ENCODE measurements around the gene ASPHD2.

Gene ASPHD2

GRCh38 chr22:26385164-26385563, 43.9 kb upstream of the ASPHD2 start:
- DNase-seq (ENCODE audit: low read depth in 1 of 2, low spot score in 1 of 2), result no peak

DNA sequence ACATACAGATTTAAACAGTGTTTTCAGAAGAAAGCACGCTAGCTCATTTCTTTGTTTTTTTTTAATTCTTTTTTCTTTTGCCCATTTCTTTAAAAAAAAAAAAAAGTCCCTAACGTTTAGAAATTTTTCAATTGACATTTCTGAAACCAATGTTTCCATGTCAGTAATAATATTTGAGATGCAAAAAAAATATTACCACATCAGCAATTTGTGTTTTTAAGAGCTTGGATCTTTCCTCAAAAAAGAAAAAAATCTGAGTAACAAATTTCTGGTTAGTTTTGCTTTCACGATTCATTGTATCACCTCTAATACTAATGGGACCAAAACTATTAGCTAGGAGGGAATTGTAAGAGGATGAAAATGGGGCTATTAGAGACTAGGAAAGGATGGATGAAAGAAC, 39.9 kb upstream of the ASPHD2 start:
- no peak for DNase-seq (ENCODE audit: low read depth in 1 of 2, low spot score in 1 of 2)
- TF ChIP-seq POLR2AphosphoS5 (IDR thresholded peaks at IDR 0.05; ENCODE audit: low read depth), result no peak
- no peak for TF ChIP-seq REST (IDR thresholded peaks at IDR 0.05; ENCODE audit: insufficient replicate concordance, low read depth)
- no peak for TF ChIP-seq SPI1 (IDR thresholded peaks at IDR 0.05; ENCODE audit: borderline replicate concordance, low read depth)
- TF ChIP-seq GABPA (IDR thresholded peaks at IDR 0.05; ENCODE audit: low read depth), result no peak
- TF ChIP-seq CTCF (IDR thresholded peaks at IDR 0.05; ENCODE audit: insufficient read depth, low read length), result no peak
- no peak overlapping the region for H3K4me3 ChIP-seq (replicated peaks; ENCODE audit: insufficient read depth, low read length)
- no peak overlapping the region for H3K27ac ChIP-seq (replicated peaks)
- peaks cover 2% of the 10 kb centered on the region for H3K27me3 ChIP-seq (ENCODE audit: insufficient read depth, poor library complexity, severe bottlenecking)

More at GRCh38 chr22:26385164-26385563, 43.9 kb upstream of the ASPHD2 start:
- Histone ChIP-seq H3K4me3 (replicated peaks; ENCODE audit: insufficient read depth, low read length) (no peak overlapping the region), H3K27ac (replicated peaks) (no peak overlapping the region), H3K27me3 (ENCODE audit: insufficient read depth, poor library complexity, severe bottlenecking) (peaks cover 2% of the 10 kb centered on the region)
- no peak for TF ChIP-seq CTCF (IDR thresholded peaks at IDR 0.05; ENCODE audit: insufficient read depth, low read length)
- TF ChIP-seq REST (IDR thresholded peaks at IDR 0.05; ENCODE audit: insufficient replicate concordance, low read depth), result no peak
- no peak for TF ChIP-seq POLR2AphosphoS5 (IDR thresholded peaks at IDR 0.05; ENCODE audit: low read depth)
- no peak for TF ChIP-seq SPI1 (IDR thresholded peaks at IDR 0.05; ENCODE audit: borderline replicate concordance, low read depth)
- no peak for TF ChIP-seq GABPA (IDR thresholded peaks at IDR 0.05; ENCODE audit: low read depth)

- H3K27ac ChIP-seq (replicated peaks), result no peak overlapping the region
- no peak overlapping the region for H3K4me3 ChIP-seq (replicated peaks; ENCODE audit: insufficient read depth, low read length)
- DNase-seq (ENCODE audit: low read depth in 1 of 2, low spot score in 1 of 2), result no peak
- no peak for TF ChIP-seq SPI1 (IDR thresholded peaks at IDR 0.05; ENCODE audit: borderline replicate concordance, low read depth)
- no peak for TF ChIP-seq POLR2AphosphoS5 (IDR thresholded peaks at IDR 0.05; ENCODE audit: low read depth)
- TF ChIP-seq CTCF (IDR thresholded peaks at IDR 0.05; ENCODE audit: insufficient read depth, low read length), result no peak
- TF ChIP-seq REST (IDR thresholded peaks at IDR 0.05; ENCODE audit: insufficient replicate concordance, low read depth), result no peak
- TF ChIP-seq GABPA (IDR thresholded peaks at IDR 0.05; ENCODE audit: low read depth), result no peak
- H3K27me3 ChIP-seq (ENCODE audit: insufficient read depth, poor library complexity, severe bottlenecking), result no peaks in the 10 kb centered on the region
These were observed 38.0 kb upstream of the ASPHD2 start for GRCh38 chr22:26391091-26391490.
